T-helper 1 cell treated with Interleukin-12 subunit alpha and Interleukin-12 subunit beta and Interleukin-4 antibody, amounts not matched to agents 30 μg/mL and 1 μg/mL, for 36 hours (primary cell): ENCODE data around the gene S100A4.

ENCODE experiments used
- H3K27ac Mint-ChIP-seq: one replicate; pipeline ENCODE4 v1.8.0; 2021; ENCODE audit warnings: mild to moderate bottlenecking, mixed read lengths
- H3K27me3 Mint-ChIP-seq: one replicate; pipeline ENCODE4 v1.8.0; 2021; ENCODE audit warnings: low read depth, mixed read lengths
- H3K36me3 Mint-ChIP-seq: one replicate; pipeline ENCODE4 v1.8.0; 2021; ENCODE audit warnings: low read depth, mixed read lengths
- H3K4me1 Mint-ChIP-seq: one replicate; pipeline ENCODE4 v1.8.0; 2021; ENCODE audit warnings: low read depth, mixed read lengths
- H3K4me3 Mint-ChIP-seq: one replicate; pipeline ENCODE4 v1.8.0; 2021; ENCODE audit warnings: mild to moderate bottlenecking, moderate library complexity, mixed read lengths
- H3K9me3 Mint-ChIP-seq: one replicate; pipeline ENCODE4 v1.8.0; 2021; ENCODE audit warnings: mixed read lengths

Gene S100A4

GRCh38 chr1:153561466-153561985 is 15.9 kb upstream of the S100A4 start:
- H3K36me3 Mint-ChIP-seq = no peaks in the 10 kb centered on the region
- H3K27me3 Mint-ChIP-seq = no peaks in the 10 kb centered on the region
- H3K4me3 Mint-ChIP-seq = no peak overlapping the region
- H3K9me3 Mint-ChIP-seq = no peaks in the 10 kb centered on the region
- no peak overlapping the region for H3K27ac Mint-ChIP-seq
- peaks cover 11% of the 10 kb centered on the region for H3K4me1 Mint-ChIP-seq

GRCh38 chr1:153560771-153561465 is 15.3 kb upstream of the S100A4 start:
- Mint-ChIP-seq H3K27ac (no peak overlapping the region), H3K9me3 (no peaks in the 10 kb centered on the region), H3K4me1 (peaks cover 7% of the 10 kb centered on the region), H3K36me3 (no peaks in the 10 kb centered on the region), H3K27me3 (no peaks in the 10 kb centered on the region), H3K4me3 (no peak overlapping the region)

- Mint-ChIP-seq H3K36me3 (no peaks in the 10 kb centered on the region), H3K4me3 (no peak overlapping the region), H3K27ac (peak overlapping the region; percentile 26), H3K27me3 (no peaks in the 10 kb centered on the region), H3K9me3 (no peaks in the 10 kb centered on the region), H3K4me1 (peaks cover 3% of the 10 kb centered on the region)
These were observed 14.6 kb upstream of the S100A4 start for GRCh38 chr1:153560241-153560640.

GRCh38 chr1:153557877-153558276 is 12.3 kb upstream of the S100A4 start:
- H3K9me3 Mint-ChIP-seq = no peaks in the 10 kb centered on the region
- H3K36me3 Mint-ChIP-seq = no peaks in the 10 kb centered on the region
- H3K27me3 Mint-ChIP-seq = no peaks in the 10 kb centered on the region
- no peak overlapping the region for H3K4me3 Mint-ChIP-seq
- peaks cover 6% of the 10 kb centered on the region for H3K4me1 Mint-ChIP-seq
- H3K27ac Mint-ChIP-seq = no peak overlapping the region

- Mint-ChIP-seq H3K27ac (no peak overlapping the region), H3K36me3 (no peaks in the 10 kb centered on the region), H3K4me3 (no peak overlapping the region), H3K27me3 (no peaks in the 10 kb centered on the region), H3K9me3 (no peaks in the 10 kb centered on the region), H3K4me1 (peaks cover 6% of the 10 kb centered on the region)
These were observed 10.7 kb upstream of the S100A4 start for GRCh38 chr1:153556348-153556747.

GRCh38 chr1:153553830-153554541 is 8.4 kb upstream of the S100A4 start:
- Mint-ChIP-seq H3K27ac (no peak overlapping the region), H3K4me3 (no peak overlapping the region), H3K4me1 (peaks cover 12% of the 10 kb centered on the region), H3K27me3 (no peaks in the 10 kb centered on the region), H3K9me3 (no peaks in the 10 kb centered on the region), H3K36me3 (no peaks in the 10 kb centered on the region)

- Mint-ChIP-seq H3K4me3 (no peak overlapping the region), H3K27me3 (no peaks in the 10 kb centered on the region), H3K27ac (no peak overlapping the region), H3K4me1 (peaks cover 21% of the 10 kb centered on the region), H3K9me3 (no peaks in the 10 kb centered on the region), H3K36me3 (no peaks in the 10 kb centered on the region)
These were observed 7.5 kb upstream of the S100A4 start for GRCh38 chr1:153553096-153553495.

- Mint-ChIP-seq H3K4me3 (no peak overlapping the region), H3K27ac (no peak overlapping the region), H3K4me1 (peaks cover 23% of the 10 kb centered on the region), H3K27me3 (no peaks in the 10 kb centered on the region), H3K9me3 (no peaks in the 10 kb centered on the region), H3K36me3 (no peaks in the 10 kb centered on the region)
These were observed 6.7 kb upstream of the S100A4 start for GRCh38 chr1:153552335-153552734.

GRCh38 chr1:153550827-153551500 is 5.4 kb upstream of the S100A4 start:
- Mint-ChIP-seq H3K36me3 (no peaks in the 10 kb centered on the region), H3K4me3 (no peak overlapping the region), H3K4me1 (peaks cover 29% of the 10 kb centered on the region), H3K27me3 (no peaks in the 10 kb centered on the region), H3K27ac (no peak overlapping the region), H3K9me3 (no peaks in the 10 kb centered on the region)

GRCh38 chr1:153550398-153550758 is 4.8 kb upstream of the S100A4 start:
- no peak overlapping the region for H3K27ac Mint-ChIP-seq

GRCh38 chr1:153549741-153550397 is 4.3 kb upstream of the S100A4 start:
- Mint-ChIP-seq H3K27ac (no peak overlapping the region), H3K9me3 (no peaks in the 10 kb centered on the region), H3K27me3 (no peaks in the 10 kb centered on the region), H3K36me3 (peaks cover 6% of the 10 kb centered on the region), H3K4me1 (peaks cover 40% of the 10 kb centered on the region), H3K4me3 (no peak overlapping the region)

More at GRCh38 chr1:153550398-153550758, 4.8 kb upstream of the S100A4 start:
- H3K36me3 Mint-ChIP-seq = peaks cover 2% of the 10 kb centered on the region
- no peaks in the 10 kb centered on the region for H3K9me3 Mint-ChIP-seq
- H3K27me3 Mint-ChIP-seq = no peaks in the 10 kb centered on the region
- H3K4me3 Mint-ChIP-seq = no peak overlapping the region
- peaks cover 35% of the 10 kb centered on the region for H3K4me1 Mint-ChIP-seq

GRCh38 chr1:153548722-153549688 is 3.4 kb upstream of the S100A4 start, which contains the start of gene S100A3:
Gene S100A3 (minus strand): TSS chr1:153549258. CDS start chr1:153548485, 773 bp downstream.
- no peaks in the 10 kb centered on the region for H3K9me3 Mint-ChIP-seq
- peaks cover 48% of the 10 kb centered on the region for H3K4me1 Mint-ChIP-seq
- no peak within 1 kb of the TSS for H3K27ac Mint-ChIP-seq
- H3K27me3 Mint-ChIP-seq = no peaks in the 10 kb centered on the region
- peaks cover 14% of the 10 kb centered on the region for H3K36me3 Mint-ChIP-seq
- H3K4me3 Mint-ChIP-seq = no peak within 1 kb of the TSS
